Activated CD4-positive, alpha-beta T cell treated with anti-CD3 and anti-CD28 coated beads for 36 hours (primary cell): ENCODE measurements around the gene KLHL29. TPM values are rescaled to one million over a fixed set of nuclear protein-coding genes. Genes with fewer than 3 reads are reported as not detected.
"Not testable (repeated sequence)": the region's sequence is repeated elsewhere in the genome, so short reads cannot be mapped to it uniquely, and the experiment has no call there.

Experiments used
- ATAC-seq: fragments of 200-7000 bp; cut with Tn5 transposase; one replicate; pipeline ENCODE4 v1.10.0; 2021; ENCODE audit warnings: mild to moderate bottlenecking, moderate library complexity
- CTCF ChIA-PET: fragments of 350-600 bp; sonication (Branson Sonifier 250); formaldehyde crosslinking; loops from one replicate; lab custom pipeline; 2021; ENCODE audit warnings: antibody characterized with exemption; lab: Charles Lee
- POLR2A ChIA-PET: fragments of 350-600 bp; sonication (Branson Sonifier 250); formaldehyde crosslinking; loops from one replicate; lab custom pipeline; 2021; ENCODE audit warnings: antibody characterized with exemption, inconsistent platforms; lab: Charles Lee
- DNase-seq: peaks from one replicate; pipeline ENCODE4 v3.0.0-alpha.2; 2020
- H3K27ac Mint-ChIP-seq: one replicate; pipeline ENCODE4 v1.8.0; 2021; ENCODE audit warnings: mixed read lengths
- H3K27me3 Mint-ChIP-seq: one replicate; pipeline ENCODE4 v1.8.0; 2021; ENCODE audit warnings: mixed read lengths
- H3K36me3 Mint-ChIP-seq: one replicate; pipeline ENCODE4 v1.8.0; 2021; ENCODE audit warnings: low read depth, mixed read lengths
- H3K4me1 Mint-ChIP-seq: one replicate; pipeline ENCODE4 v1.8.0; 2021; ENCODE audit warnings: mixed read lengths
- H3K4me3 Mint-ChIP-seq: one replicate; pipeline ENCODE4 v1.8.0; 2021; ENCODE audit warnings: mild to moderate bottlenecking, moderate library complexity, mixed read lengths
- H3K9me3 Mint-ChIP-seq: one replicate; pipeline ENCODE4 v1.8.0; 2021; ENCODE audit warnings: low read depth, mixed read lengths
- intact Hi-C, 2 experiments: fragments of 100-400 bp; cut with DNase I in 1 of 2; cut with micrococcal nuclease in 1 of 2; formaldehyde crosslinking; loops; one replicate each; pipeline versions ENCODE4 v1.14.2 to v1.15.1; 2022 to 2024; cut with DNase I, micrococcal nuclease
- total RNA-seq, 2 experiments: library from RNA; stranded (reverse); gene quantifications; one replicate each; pipeline ENCODE4 v1.2.3, GENCODE V29; 2021

KLHL29 gene
- total RNA-seq, 2 experiments from 2014 or later: 1.7 to 2.0 TPM

- intact Hi-C loops: no loop called here
- CTCF ChIA-PET: no interaction called here
- no peak for ATAC-seq
- no peaks in the 10 kb centered on the region for H3K9me3 Mint-ChIP-seq
- H3K36me3 Mint-ChIP-seq: peaks cover 5% of the 10 kb centered on the region
- H3K27ac Mint-ChIP-seq: no peak overlapping the region
- POLR2A ChIA-PET: no interaction called here
- no peak overlapping the region for H3K4me3 Mint-ChIP-seq
- H3K4me1 Mint-ChIP-seq: no peaks in the 10 kb centered on the region
- DNase-seq: no peak
- no peaks in the 10 kb centered on the region for H3K27me3 Mint-ChIP-seq
Observed at GRCh38 chr2:23708771-23709170, 323.8 kb downstream of the KLHL29 start.

- Mint-ChIP-seq H3K4me3 (no peak overlapping the region), H3K4me1 (no peaks in the 10 kb centered on the region), H3K36me3 (peaks cover 5% of the 10 kb centered on the region), H3K27me3 (no peaks in the 10 kb centered on the region), H3K27ac (no peak overlapping the region), H3K9me3 (no peaks in the 10 kb centered on the region)
- POLR2A ChIA-PET: no interaction called here
- CTCF ChIA-PET: no interaction called here
- no peak for DNase-seq
- ATAC-seq: no peak
- intact Hi-C loops: no loop called here
Observed at GRCh38 chr2:23709311-23709710, 324.3 kb downstream of the KLHL29 start.

- peaks cover 3% of the 10 kb centered on the region for H3K36me3 Mint-ChIP-seq
- intact Hi-C loops: no loop called here
- POLR2A ChIA-PET: no interaction called here
Observed at GRCh38 chr2:23711979-23712755, 327.2 kb downstream of the KLHL29 start.

GRCh38 chr2:23712756-23713151 is 327.8 kb downstream of the KLHL29 start:
- intact Hi-C loops: no loop called here
- ChIA-PET POLR2A (no interaction called here), CTCF (no interaction called here)
- H3K4me3 Mint-ChIP-seq: no peak overlapping the region
- peaks cover 3% of the 10 kb centered on the region for H3K36me3 Mint-ChIP-seq
- no peaks in the 10 kb centered on the region for H3K9me3 Mint-ChIP-seq
- ATAC-seq (no peak), DNase-seq (no peak)
- H3K4me1 Mint-ChIP-seq: no peaks in the 10 kb centered on the region
- H3K27ac Mint-ChIP-seq: no peak overlapping the region
- H3K27me3 Mint-ChIP-seq: no peaks in the 10 kb centered on the region

More at GRCh38 chr2:23711979-23712755, 327.2 kb downstream of the KLHL29 start:
- ATAC-seq (no peak), DNase-seq (no peak)
- no peaks in the 10 kb centered on the region for H3K27me3 Mint-ChIP-seq
- H3K9me3 Mint-ChIP-seq: no peaks in the 10 kb centered on the region
- H3K27ac Mint-ChIP-seq: no peak overlapping the region
- no peaks in the 10 kb centered on the region for H3K4me1 Mint-ChIP-seq
- CTCF ChIA-PET: no interaction called here
- no peak overlapping the region for H3K4me3 Mint-ChIP-seq

GRCh38 chr2:23713351-23713750 is 328.4 kb downstream of the KLHL29 start:
- POLR2A ChIA-PET: no interaction called here
- intact Hi-C loops: no loop called here
- Mint-ChIP-seq H3K36me3 (peaks cover 3% of the 10 kb centered on the region), H3K27me3 (no peaks in the 10 kb centered on the region), H3K4me3 (no peak overlapping the region), H3K9me3 (no peaks in the 10 kb centered on the region), H3K27ac (no peak overlapping the region), H3K4me1 (no peaks in the 10 kb centered on the region)
- DNase-seq (no peak), ATAC-seq (no peak)
- CTCF ChIA-PET: no interaction called here

- no peak for DNase-seq
- no peak overlapping the region for H3K4me3 Mint-ChIP-seq
- no peak for ATAC-seq
- peaks cover 17% of the 10 kb centered on the region for H3K9me3 Mint-ChIP-seq
- POLR2A ChIA-PET: no interaction called here
- H3K4me1 Mint-ChIP-seq: no peaks in the 10 kb centered on the region
- H3K36me3 Mint-ChIP-seq: peaks cover 23% of the 10 kb centered on the region
- intact Hi-C loops: no loop called here
- CTCF ChIA-PET: interaction anchor here (0.6 kb wide), 1 partner anchor 38 kb away, joined by 3 read pairs; no protein-coding TSS in a partner anchor
- H3K27ac Mint-ChIP-seq: no peak overlapping the region
- H3K27me3 Mint-ChIP-seq: no peaks in the 10 kb centered on the region
Observed at GRCh38 chr2:23718931-23719700, 334.1 kb downstream of the KLHL29 start.

- Mint-ChIP-seq H3K4me1 (no peaks in the 10 kb centered on the region), H3K27me3 (no peaks in the 10 kb centered on the region), H3K36me3 (peaks cover 27% of the 10 kb centered on the region), H3K4me3 (no peak overlapping the region), H3K27ac (no peak overlapping the region), H3K9me3 (peaks cover 20% of the 10 kb centered on the region)
- ChIA-PET CTCF (interaction anchor here (0.6 kb wide), 1 partner anchor 441 kb away, joined by 3 read pairs; no protein-coding TSS in a partner anchor), POLR2A (no interaction called here)
- ATAC-seq: no peak
- intact Hi-C loops: no loop called here
- no peak for DNase-seq
Observed at GRCh38 chr2:23719716-23720115, 334.7 kb downstream of the KLHL29 start.

- no peaks in the 10 kb centered on the region for H3K4me1 Mint-ChIP-seq
- CTCF ChIA-PET: interaction anchor here (0.6 kb wide), 1 partner anchor 440 kb away, joined by 3 read pairs; no protein-coding TSS in a partner anchor
- H3K27me3 Mint-ChIP-seq: no peaks in the 10 kb centered on the region
- ATAC-seq (no peak), DNase-seq (no peak)
- H3K27ac Mint-ChIP-seq: no peak overlapping the region
- H3K9me3 Mint-ChIP-seq: peaks cover 25% of the 10 kb centered on the region
- intact Hi-C loops: no loop called here
- no peak overlapping the region for H3K4me3 Mint-ChIP-seq
- POLR2A ChIA-PET: no interaction called here
- peaks cover 36% of the 10 kb centered on the region for H3K36me3 Mint-ChIP-seq
Observed at GRCh38 chr2:23720705-23721453, 335.9 kb downstream of the KLHL29 start.

GRCh38 chr2:23721454-23721826 is 336.5 kb downstream of the KLHL29 start:
- Mint-ChIP-seq H3K9me3 (peaks cover 27% of the 10 kb centered on the region), H3K27me3 (no peaks in the 10 kb centered on the region), H3K27ac (no peak overlapping the region), H3K4me3 (no peak overlapping the region), H3K4me1 (no peaks in the 10 kb centered on the region), H3K36me3 (peaks cover 39% of the 10 kb centered on the region)
- ChIA-PET CTCF (no interaction called here), POLR2A (no interaction called here)
- intact Hi-C loops: no loop called here
- ATAC-seq (no peak), DNase-seq (no peak)

- no peaks in the 10 kb centered on the region for H3K27me3 Mint-ChIP-seq
- no peaks in the 10 kb centered on the region for H3K4me1 Mint-ChIP-seq
- CTCF ChIA-PET: no interaction called here
- no peak for ATAC-seq
- H3K9me3 Mint-ChIP-seq: peaks cover 28% of the 10 kb centered on the region
- POLR2A ChIA-PET: no interaction called here
- no peak overlapping the region for H3K4me3 Mint-ChIP-seq
- H3K36me3 Mint-ChIP-seq: peaks cover 45% of the 10 kb centered on the region
- intact Hi-C loops: no loop called here
- DNase-seq: no peak
- H3K27ac Mint-ChIP-seq: peak overlapping the region; percentile 19
Observed at GRCh38 chr2:23722255-23722654, 337.3 kb downstream of the KLHL29 start.

- CTCF ChIA-PET, H3K27ac Mint-ChIP-seq, intact Hi-C loops, ATAC-seq, H3K4me3 Mint-ChIP-seq, H3K4me1 Mint-ChIP-seq, H3K27me3 Mint-ChIP-seq, DNase-seq, POLR2A ChIA-PET: not testable (repeated sequence)
- peaks cover 28% of the 10 kb centered on the region for H3K9me3 Mint-ChIP-seq
- H3K36me3 Mint-ChIP-seq: peaks cover 47% of the 10 kb centered on the region
Observed at GRCh38 chr2:23723029-23723428, 338.1 kb downstream of the KLHL29 start.
